ENCODE results near the gene MAGI2. TPM values are rescaled to one million over a fixed set of nuclear protein-coding genes. Genes with fewer than 3 reads are reported as not detected.

Gene MAGI2
- total and polyA plus RNA-seq, 2 experiments from 2014 or later: 10.4 to 26.4 TPM

DNA sequence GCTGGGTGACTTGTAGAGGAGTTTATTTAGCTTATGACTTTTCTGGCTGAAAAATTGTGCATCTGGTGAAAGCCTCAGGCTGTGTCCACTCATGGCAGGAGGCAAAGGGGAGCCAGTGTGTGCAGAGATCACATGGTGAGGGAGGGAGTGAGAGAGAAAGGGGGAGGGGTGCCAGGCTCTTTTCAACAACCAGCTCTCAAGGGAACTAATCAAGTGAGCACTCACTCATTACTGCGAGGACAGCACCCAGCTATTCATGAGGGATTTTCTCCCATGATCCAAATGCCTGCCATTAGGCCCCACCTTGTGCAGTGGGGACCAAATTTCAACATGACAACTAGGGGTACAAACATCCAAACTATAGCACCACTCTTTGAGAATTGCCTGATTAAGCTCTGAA, 590.2 kb downstream of the MAGI2 start:
- peaks cover 5% of the 10 kb centered on the region for H3K36me3 Mint-ChIP-seq (ENCODE audit: low read depth)
- TF ChIP-seq JUNB (IDR thresholded peaks at IDR 0.05; ENCODE audit: unreplicated experiment): no peak
- no peak for TF ChIP-seq ZNF114 (CRISPR knock-in tag; IDR thresholded peaks at IDR 0.05)
- TF ChIP-seq, protein P1, sequence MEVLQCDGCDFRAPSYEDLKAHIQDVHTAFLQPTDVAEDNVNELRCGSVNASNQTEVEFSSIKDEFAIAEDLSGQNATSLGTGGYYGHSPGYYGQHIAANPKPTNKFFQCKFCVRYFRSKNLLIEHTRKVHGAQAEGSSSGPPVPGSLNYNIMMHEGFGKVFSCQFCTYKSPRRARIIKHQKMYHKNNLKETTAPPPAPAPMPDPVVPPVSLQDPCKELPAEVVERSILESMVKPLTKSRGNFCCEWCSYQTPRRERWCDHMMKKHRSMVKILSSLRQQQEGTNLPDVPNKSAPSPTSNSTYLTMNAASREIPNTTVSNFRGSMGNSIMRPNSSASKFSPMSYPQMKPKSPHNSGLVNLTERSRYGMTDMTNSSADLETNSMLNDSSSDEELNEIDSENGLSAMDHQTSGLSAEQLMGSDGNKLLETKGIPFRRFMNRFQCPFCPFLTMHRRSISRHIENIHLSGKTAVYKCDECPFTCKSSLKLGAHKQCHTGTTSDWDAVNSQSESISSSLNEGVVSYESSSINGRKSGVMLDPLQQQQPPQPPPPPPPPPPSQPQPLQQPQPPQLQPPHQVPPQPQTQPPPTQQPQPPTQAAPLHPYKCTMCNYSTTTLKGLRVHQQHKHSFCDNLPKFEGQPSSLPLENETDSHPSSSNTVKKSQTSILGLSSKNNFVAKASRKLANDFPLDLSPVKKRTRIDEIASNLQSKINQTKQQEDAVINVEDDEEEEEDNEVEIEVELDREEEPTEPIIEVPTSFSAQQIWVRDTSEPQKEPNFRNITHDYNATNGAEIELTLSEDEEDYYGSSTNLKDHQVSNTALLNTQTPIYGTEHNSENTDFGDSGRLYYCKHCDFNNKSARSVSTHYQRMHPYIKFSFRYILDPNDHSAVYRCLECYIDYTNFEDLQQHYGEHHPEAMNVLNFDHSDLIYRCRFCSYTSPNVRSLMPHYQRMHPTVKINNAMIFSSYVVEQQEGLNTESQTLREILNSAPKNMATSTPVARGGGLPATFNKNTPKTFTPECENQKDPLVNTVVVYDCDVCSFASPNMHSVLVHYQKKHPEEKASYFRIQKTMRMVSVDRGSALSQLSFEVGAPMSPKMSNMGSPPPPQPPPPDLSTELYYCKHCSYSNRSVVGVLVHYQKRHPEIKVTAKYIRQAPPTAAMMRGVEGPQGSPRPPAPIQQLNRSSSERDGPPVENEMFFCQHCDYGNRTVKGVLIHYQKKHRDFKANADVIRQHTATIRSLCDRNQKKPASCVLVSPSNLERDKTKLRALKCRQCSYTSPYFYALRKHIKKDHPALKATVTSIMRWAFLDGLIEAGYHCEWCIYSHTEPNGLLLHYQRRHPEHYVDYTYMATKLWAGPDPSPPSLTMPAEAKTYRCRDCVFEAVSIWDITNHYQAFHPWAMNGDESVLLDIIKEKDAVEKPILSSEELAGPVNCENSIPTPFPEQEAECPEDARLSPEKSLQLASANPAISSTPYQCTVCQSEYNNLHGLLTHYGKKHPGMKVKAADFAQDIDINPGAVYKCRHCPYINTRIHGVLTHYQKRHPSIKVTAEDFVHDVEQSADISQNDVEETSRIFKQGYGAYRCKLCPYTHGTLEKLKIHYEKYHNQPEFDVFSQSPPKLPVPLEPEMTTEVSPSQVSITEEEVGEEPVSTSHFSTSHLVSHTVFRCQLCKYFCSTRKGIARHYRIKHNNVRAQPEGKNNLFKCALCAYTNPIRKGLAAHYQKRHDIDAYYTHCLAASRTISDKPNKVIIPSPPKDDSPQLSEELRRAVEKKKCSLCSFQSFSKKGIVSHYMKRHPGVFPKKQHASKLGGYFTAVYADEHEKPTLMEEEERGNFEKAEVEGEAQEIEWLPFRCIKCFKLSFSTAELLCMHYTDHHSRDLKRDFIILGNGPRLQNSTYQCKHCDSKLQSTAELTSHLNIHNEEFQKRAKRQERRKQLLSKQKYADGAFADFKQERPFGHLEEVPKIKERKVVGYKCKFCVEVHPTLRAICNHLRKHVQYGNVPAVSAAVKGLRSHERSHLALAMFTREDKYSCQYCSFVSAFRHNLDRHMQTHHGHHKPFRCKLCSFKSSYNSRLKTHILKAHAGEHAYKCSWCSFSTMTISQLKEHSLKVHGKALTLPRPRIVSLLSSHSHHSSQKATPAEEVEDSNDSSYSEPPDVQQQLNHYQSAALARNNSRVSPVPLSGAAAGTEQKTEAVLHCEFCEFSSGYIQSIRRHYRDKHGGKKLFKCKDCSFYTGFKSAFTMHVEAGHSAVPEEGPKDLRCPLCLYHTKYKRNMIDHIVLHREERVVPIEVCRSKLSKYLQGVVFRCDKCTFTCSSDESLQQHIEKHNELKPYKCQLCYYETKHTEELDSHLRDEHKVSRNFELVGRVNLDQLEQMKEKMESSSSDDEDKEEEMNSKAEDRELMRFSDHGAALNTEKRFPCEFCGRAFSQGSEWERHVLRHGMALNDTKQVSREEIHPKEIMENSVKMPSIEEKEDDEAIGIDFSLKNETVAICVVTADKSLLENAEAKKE (CRISPR knock-in tag; IDR thresholded peaks at IDR 0.05): no peak
- TF ChIP-seq STAT1 (IDR thresholded peaks at IDR 0.05; ENCODE audit: unreplicated experiment): no peak
- TF ChIP-seq POLR2AphosphoS5 (IDR thresholded peaks at IDR 0.05; ENCODE audit: low read depth): no peak
- TF ChIP-seq, protein P2, sequence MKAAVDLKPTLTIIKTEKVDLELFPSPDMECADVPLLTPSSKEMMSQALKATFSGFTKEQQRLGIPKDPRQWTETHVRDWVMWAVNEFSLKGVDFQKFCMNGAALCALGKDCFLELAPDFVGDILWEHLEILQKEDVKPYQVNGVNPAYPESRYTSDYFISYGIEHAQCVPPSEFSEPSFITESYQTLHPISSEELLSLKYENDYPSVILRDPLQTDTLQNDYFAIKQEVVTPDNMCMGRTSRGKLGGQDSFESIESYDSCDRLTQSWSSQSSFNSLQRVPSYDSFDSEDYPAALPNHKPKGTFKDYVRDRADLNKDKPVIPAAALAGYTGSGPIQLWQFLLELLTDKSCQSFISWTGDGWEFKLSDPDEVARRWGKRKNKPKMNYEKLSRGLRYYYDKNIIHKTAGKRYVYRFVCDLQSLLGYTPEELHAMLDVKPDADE (IDR thresholded peaks at IDR 0.05): no peak
- TF ChIP-seq ZNF331 (CRISPR knock-in tag; IDR thresholded peaks at IDR 0.05; ENCODE audit: low read depth): no peak
- TF ChIP-seq CREB1 (CRISPR knock-in tag; IDR thresholded peaks at IDR 0.05; ENCODE audit: low read depth): no peak
- TF ChIP-seq, protein P3, sequence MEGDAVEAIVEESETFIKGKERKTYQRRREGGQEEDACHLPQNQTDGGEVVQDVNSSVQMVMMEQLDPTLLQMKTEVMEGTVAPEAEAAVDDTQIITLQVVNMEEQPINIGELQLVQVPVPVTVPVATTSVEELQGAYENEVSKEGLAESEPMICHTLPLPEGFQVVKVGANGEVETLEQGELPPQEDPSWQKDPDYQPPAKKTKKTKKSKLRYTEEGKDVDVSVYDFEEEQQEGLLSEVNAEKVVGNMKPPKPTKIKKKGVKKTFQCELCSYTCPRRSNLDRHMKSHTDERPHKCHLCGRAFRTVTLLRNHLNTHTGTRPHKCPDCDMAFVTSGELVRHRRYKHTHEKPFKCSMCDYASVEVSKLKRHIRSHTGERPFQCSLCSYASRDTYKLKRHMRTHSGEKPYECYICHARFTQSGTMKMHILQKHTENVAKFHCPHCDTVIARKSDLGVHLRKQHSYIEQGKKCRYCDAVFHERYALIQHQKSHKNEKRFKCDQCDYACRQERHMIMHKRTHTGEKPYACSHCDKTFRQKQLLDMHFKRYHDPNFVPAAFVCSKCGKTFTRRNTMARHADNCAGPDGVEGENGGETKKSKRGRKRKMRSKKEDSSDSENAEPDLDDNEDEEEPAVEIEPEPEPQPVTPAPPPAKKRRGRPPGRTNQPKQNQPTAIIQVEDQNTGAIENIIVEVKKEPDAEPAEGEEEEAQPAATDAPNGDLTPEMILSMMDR (conservative IDR thresholded peaks at IDR 0.05; ENCODE audit: low read depth in 2 of 2): no peak
- TF ChIP-seq, protein P4, sequence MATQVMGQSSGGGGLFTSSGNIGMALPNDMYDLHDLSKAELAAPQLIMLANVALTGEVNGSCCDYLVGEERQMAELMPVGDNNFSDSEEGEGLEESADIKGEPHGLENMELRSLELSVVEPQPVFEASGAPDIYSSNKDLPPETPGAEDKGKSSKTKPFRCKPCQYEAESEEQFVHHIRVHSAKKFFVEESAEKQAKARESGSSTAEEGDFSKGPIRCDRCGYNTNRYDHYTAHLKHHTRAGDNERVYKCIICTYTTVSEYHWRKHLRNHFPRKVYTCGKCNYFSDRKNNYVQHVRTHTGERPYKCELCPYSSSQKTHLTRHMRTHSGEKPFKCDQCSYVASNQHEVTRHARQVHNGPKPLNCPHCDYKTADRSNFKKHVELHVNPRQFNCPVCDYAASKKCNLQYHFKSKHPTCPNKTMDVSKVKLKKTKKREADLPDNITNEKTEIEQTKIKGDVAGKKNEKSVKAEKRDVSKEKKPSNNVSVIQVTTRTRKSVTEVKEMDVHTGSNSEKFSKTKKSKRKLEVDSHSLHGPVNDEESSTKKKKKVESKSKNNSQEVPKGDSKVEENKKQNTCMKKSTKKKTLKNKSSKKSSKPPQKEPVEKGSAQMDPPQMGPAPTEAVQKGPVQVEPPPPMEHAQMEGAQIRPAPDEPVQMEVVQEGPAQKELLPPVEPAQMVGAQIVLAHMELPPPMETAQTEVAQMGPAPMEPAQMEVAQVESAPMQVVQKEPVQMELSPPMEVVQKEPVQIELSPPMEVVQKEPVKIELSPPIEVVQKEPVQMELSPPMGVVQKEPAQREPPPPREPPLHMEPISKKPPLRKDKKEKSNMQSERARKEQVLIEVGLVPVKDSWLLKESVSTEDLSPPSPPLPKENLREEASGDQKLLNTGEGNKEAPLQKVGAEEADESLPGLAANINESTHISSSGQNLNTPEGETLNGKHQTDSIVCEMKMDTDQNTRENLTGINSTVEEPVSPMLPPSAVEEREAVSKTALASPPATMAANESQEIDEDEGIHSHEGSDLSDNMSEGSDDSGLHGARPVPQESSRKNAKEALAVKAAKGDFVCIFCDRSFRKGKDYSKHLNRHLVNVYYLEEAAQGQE (IDR thresholded peaks at IDR 0.05; ENCODE audit: unreplicated experiment): no peak
- TF ChIP-seq NANOG (IDR thresholded peaks at IDR 0.05; ENCODE audit: borderline replicate concordance): no peak
- no peak for TF ChIP-seq EZH2phosphoT487 (IDR thresholded peaks at IDR 0.05; ENCODE audit: unreplicated experiment)
- TF ChIP-seq EZH2 (IDR thresholded peaks at IDR 0.05; ENCODE audit: low read depth, unreplicated experiment): no peak
- ATAC-seq (peak; percentile 39; the same call in 2 of the 3 replicates), DNase-seq (ENCODE audit: low spot score) (peak; percentile 11)
- Histone ChIP-seq H2AFZ (peak overlapping the region; percentile 86; the same call in 1 of the 2 replicates), H3K27me3 (ENCODE audit: insufficient read depth) (no peaks in the 10 kb centered on the region), H3K4me3 (no peak overlapping the region), H3K79me2 (replicated peaks; ENCODE audit: insufficient read depth) (no peaks in the 10 kb centered on the region), H3K9me2 (ENCODE audit: insufficient read depth) (peaks cover 3% of the 10 kb centered on the region; the same call in 1 of the 2 replicates), H3K4me2 (no peak overlapping the region), H3K4me1 (ENCODE audit: insufficient read depth) (no peaks in the 10 kb centered on the region), H3F3A (replicated peaks; ENCODE audit: low read depth) (no peaks in the 10 kb centered on the region), H3K27ac (ENCODE audit: low read depth) (no peak overlapping the region), H4K20me1 (replicated peaks; ENCODE audit: insufficient read depth) (no peaks in the 10 kb centered on the region), H3K36me3 (ENCODE audit: insufficient read depth) (no peaks in the 10 kb centered on the region)
- H3K4me3 Mint-ChIP-seq: no peak overlapping the region
- H3K9me3 Mint-ChIP-seq: peaks cover 9% of the 10 kb centered on the region
- peaks cover 13% of the 10 kb centered on the region; the same call in 2 of the 3 replicates for H3K4me1 Mint-ChIP-seq
- peaks cover 1% of the 10 kb centered on the region for H3K27me3 Mint-ChIP-seq (ENCODE audit: insufficient read depth, low read depth, poor library complexity)
- H3K27ac Mint-ChIP-seq: no peak overlapping the region
